GM19099 (cell line): ENCODE results near the gene RPRD1B.
A peak's percentile ranks its signal among the peaks of the same experiment; 100 is the strongest.

ENCODE experiments used
- POLR2A ChIP-seq: IDR thresholded peaks from 3 replicates; pipeline ENCODE4 v1.6.1; 2011; ENCODE audit warnings: low read depth; ENCODE audit not compliant: insufficient read length; ENCODE audit errors: extremely low read depth

RPRD1B gene, protein sequence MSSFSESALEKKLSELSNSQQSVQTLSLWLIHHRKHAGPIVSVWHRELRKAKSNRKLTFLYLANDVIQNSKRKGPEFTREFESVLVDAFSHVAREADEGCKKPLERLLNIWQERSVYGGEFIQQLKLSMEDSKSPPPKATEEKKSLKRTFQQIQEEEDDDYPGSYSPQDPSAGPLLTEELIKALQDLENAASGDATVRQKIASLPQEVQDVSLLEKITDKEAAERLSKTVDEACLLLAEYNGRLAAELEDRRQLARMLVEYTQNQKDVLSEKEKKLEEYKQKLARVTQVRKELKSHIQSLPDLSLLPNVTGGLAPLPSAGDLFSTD

DNA sequence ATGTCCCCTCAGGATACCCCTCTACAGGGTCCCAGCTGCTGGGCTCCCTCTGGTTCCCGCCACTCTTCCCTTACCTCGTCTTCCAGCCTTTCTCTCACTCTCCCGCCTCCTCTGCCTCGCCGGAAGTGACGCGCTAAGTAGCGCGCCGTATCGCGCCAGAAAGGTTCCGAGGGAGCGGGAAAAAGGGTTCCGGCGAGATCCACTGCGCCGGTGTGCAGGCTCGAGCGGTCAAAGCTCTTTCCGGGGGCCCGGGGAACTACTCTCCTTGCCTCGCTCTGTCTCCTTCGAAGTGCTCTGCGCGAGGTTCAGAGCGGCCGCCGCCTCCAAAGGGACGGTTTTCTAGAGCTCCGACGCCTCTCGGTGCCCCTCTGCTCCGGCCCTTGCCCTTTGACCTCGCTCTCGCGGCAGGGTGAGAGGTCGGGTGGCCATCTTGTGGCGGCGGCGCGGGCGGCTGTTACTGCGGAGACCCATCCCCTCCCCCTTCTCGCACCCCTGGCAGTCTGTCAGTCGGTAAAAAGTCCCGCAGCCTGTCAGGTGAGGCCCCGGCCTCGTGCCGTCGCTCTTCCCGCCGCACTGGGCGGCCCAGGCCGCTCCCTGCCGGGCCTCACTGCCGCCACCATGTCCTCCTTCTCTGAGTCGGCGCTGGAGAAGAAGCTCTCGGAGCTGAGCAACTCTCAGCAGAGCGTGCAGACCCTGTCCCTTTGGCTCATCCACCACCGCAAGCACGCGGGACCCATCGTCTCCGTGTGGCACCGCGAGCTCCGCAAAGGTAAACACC, at the start of gene RPRD1B, which contains the start of gene TTI1:
TSS of gene RPRD1B (plus strand) at position 417 of the 778 bp plus-strand sequence. CDS start at position 619, 202 bp downstream.
TSS of gene TTI1 (minus strand) at position 127 of the 778 bp plus-strand sequence. CDS start 19,640 bp downstream, outside the sequence.
- peak; percentile 72 for TF ChIP-seq POLR2A

- TF ChIP-seq POLR2A: no peak
These were observed 49.3 kb upstream of the RPRD1B start for GRCh38 chr20:37984018-37984785.

- no peak for TF ChIP-seq POLR2A
These were observed 47.3 kb upstream of the RPRD1B start for GRCh38 chr20:37986044-37986858.

DNA sequence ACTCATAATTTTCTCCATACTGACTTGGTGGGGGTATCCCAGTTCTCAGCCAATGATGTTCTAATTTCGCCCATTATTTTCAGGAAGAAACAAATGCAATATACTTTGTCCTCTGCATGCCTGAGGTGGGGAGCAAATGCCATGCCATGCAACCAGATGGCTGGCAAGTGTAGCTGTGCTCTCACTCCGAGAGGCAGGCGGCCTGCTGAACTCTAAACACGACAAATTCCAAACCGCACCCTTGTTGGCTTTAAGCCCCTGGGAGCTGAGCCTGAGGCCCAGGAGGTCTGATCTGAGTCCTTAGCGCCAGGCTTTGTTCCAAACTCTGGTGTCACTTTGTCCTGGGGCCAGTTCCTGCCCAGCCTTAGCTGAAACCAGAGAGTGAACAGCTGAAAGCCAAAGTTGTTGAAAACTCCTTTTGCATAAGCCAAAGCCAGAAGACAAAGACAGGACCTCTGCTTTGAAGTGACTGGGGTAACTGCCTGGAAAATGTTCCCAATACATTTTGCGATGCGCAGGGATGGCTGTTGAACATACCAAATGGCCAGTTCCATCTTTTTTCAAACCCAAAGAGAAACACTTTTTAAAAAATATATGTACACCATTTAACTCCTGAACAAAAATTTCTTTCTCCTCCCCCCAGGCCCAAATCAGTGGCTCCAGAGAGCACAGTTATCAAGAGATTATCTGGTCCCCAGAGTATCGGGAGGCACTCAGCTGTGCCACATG, 46.5 kb upstream of the RPRD1B start:
- no peak for TF ChIP-seq POLR2A

DNA sequence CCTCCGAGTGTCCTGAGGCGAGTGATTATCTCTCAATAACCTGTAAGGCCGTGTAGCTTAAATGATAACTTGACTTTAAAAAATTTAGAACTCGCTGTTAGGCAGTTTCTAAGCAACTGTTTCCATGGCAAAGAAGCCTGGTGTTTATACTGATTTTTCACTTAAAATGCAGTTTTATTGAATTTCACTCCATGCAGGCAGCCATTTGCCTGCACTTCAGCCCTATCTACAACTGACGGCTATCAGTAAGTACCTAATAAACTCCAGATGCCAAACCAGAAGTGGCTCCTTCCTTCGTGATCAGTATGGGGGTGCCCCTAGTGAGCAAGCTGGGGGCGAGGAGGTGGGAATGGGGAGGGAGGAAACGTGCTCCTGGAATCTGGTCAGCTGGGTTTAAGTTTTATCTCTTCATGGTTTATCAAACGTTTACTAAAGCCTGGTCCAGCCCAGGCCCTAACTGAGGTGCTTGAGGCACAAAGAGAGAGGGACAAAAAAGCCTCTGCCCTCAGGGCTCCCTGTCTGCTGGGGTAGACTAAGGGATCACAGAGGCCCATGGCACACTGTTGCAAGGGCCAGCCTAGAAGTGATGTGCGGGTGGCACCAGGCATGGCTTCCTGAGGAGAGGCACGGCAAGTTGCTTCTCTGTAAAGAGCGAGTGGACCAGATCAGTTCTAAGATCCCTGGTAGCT, 45.8 kb upstream of the RPRD1B start:
- no peak for TF ChIP-seq POLR2A

- TF ChIP-seq POLR2A: no peak
These were observed 45.1 kb upstream of the RPRD1B start for GRCh38 chr20:37988306-37988954.

- TF ChIP-seq POLR2A: no peak
These were observed 43.8 kb upstream of the RPRD1B start for GRCh38 chr20:37989601-37990295.

DNA sequence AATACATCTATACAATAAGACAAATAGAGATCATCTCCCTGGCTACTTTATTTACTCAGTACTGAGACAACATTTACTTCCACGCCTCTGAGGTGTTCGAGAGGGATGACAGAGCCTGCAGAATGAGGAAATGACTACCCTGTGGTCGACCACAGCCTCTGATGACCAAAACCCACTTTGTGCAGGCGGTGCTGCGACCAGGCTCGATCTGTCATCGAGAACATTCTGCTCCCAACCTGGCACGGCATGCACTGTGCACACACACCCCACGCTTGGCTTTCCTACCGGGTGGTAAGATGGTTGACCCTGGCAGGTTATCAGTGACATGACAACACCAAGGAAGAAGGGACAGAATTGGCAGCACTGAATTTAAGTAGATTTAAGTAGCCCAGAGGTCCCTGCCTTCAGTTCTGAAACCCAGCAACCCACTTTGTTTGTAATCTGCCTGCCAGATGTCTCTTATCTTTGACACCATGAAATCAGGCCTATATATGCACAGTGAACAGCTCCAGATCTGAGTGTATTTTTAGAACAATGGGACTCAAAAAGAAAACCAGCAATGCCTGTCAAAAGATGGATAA, 42.9 kb upstream of the RPRD1B start:
- no peak for TF ChIP-seq POLR2A

DNA sequence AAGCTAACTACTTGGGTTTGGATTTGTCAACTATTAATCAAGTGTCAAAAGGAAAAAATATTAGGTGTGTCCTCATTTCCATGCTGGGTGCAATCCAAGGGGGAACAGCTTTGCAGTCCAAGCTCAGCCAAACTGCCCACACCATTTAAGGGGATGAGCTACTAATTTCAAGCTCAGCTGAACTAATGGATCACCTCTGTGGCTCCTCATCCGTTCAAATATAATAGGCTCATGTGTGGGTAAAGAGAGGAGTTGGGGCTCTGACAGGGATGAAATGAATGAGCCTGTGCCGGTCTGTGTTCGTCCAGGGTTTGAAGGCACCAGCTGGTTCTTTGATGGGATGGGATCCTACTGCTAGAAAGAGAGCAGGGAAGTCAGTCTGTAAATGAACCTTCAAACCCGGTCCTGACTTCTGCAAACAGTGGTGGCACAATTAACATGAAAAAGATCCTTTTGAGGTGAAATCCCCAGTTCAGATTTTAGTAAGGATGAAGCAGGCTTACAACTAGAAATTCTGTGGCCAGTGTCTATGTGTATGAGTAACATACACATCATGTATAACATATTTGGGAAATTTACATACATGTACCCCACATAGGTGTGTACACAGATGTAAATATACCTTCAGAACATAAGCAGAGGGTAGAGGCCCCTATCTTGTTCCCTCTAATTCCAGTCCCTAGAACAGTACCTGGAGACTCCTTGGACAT, 42.2 kb upstream of the RPRD1B start:
- no peak for TF ChIP-seq POLR2A

DNA sequence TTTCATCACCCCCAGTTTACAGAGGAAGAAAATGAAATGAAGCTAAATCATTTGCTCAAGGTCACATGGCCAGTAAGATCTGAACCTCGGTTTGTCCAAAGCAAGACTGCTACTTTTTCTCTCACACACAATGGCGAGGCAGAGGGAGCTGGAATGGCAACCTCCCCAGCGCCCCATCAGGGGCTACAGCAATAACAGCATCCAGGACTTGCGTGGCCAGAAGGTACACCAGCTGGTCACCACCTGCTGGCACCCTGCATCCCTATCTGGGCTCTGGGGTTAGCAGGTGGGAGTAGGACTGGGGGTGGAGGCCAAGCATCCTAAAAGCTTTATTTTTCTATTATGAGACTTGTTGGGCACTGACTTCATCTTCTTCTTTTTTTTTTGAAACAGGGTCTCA, 41.6 kb upstream of the RPRD1B start:
- no peak for TF ChIP-seq POLR2A

- no peak for TF ChIP-seq POLR2A
These were observed 40.6 kb upstream of the RPRD1B start for GRCh38 chr20:37992802-37993409.

- TF ChIP-seq POLR2A: no peak
These were observed 39.0 kb upstream of the RPRD1B start for GRCh38 chr20:37994512-37994911.
